Adrenal gland (tissue), 5 donors: ENCODE results near the gene TCF12.

Source experiments
- POLR2A ChIP-seq, 2 donors: fragments of 450-650 bp; IDR thresholded peaks; one replicate each; pipeline ENCODE4 v1.6.1; 2017; ENCODE audit warnings: antibody characterized with exemption in 2 of 2, mild to moderate bottlenecking in 2 of 2, moderate library complexity in 1 of 2
- TF ChIP-seq, protein P1 (sequence below), 6 experiments: fragments of 450-650 bp in 4 of 6; fragments of 200-600 bp in 2 of 6; sonication (generic) in 1 of 6; IDR thresholded peaks; 1 replicate in 5 of 6; 2 replicates in 1 of 6; pipeline versions ENCODE4 v1.5.1 to v1.8.0; 2016 to 2021; ENCODE audit warnings: antibody characterized with exemption in 6 of 6, mild to moderate bottlenecking in 2 of 6, moderate library complexity in 1 of 6
- donor health status: DM: no; HTN: no; CAD: no.

DNA sequence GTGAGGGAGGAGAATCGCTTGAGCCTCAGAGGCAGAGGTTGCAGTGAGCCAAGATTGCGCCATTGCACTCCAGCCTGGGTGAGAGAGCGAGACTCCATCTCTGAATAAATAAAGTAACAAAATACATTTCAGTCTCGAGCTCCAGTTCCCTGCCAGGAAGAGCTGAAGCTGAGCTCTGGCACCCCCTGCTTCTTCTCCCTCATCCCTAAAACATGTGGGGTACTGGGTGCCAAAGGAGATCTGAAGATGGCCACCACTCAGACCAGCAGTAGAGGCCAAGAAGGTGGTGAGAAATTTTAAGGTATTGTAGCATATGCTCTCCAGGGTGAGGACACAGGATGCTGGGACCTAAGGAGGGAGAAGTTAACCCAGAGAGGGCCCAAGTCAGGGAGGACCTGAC lies 382.9 kb downstream of the TCF12 start:
- no peak for TF ChIP-seq POLR2A (IDR thresholded peaks at IDR 0.05)
- TF ChIP-seq, protein P1, sequence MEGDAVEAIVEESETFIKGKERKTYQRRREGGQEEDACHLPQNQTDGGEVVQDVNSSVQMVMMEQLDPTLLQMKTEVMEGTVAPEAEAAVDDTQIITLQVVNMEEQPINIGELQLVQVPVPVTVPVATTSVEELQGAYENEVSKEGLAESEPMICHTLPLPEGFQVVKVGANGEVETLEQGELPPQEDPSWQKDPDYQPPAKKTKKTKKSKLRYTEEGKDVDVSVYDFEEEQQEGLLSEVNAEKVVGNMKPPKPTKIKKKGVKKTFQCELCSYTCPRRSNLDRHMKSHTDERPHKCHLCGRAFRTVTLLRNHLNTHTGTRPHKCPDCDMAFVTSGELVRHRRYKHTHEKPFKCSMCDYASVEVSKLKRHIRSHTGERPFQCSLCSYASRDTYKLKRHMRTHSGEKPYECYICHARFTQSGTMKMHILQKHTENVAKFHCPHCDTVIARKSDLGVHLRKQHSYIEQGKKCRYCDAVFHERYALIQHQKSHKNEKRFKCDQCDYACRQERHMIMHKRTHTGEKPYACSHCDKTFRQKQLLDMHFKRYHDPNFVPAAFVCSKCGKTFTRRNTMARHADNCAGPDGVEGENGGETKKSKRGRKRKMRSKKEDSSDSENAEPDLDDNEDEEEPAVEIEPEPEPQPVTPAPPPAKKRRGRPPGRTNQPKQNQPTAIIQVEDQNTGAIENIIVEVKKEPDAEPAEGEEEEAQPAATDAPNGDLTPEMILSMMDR (IDR thresholded peaks at IDR 0.05) = no peak
